GM12865 (cell line): ENCODE results near the gene HEY2.

Experiments used
- DNase-seq: peaks from one replicate; pipeline ENCODE4 v3.0.0; 2010; ENCODE audit warnings: low read depth
- H3K4me3 ChIP-seq: 2 replicates; pipeline ENCODE4 v1.5.1; 2011; ENCODE audit warnings: mild to moderate bottlenecking, low read depth, low read length, control low read depth
- TF ChIP-seq, protein P1 (sequence below): IDR thresholded peaks from 2 replicates; pipeline ENCODE4 v1.5.1; 2011; ENCODE audit warnings: low read length, control low read depth, low read depth, inconsistent platforms; ENCODE audit not compliant: insufficient read depth; ENCODE audit errors: missing control alignments

HEY2 gene

DNA sequence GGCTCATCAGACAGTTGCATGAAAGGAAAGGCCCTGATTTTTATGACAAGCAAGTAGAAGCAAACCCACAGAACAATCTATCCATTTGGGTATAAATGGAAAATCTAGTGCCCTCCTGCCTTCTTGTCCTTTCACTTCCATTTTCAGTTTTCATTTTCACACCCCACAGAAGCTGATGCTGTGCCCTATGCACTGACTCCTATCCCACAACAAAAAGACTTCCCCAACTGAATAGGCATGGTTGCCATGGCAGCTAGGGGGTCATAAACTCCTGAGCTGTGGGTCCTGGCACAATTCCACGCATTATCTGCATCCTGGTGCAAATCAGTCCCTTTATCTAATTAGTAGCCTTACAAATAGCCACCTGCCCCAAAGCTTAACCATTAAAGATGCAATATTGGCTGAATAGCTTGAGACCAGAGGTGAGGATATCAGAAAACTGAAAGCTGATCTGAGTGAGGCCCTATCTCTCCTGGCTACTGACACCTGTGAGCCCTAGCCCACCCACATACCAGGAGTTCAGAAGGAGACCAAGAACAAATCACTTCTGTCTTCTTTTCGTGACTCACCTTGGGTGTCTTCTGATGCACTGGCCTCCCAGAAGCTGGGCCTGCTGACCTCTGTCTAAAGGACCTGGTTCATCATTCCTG lies 34.9 kb upstream of the HEY2 start:
- no peak overlapping the region for H3K4me3 ChIP-seq
- peak; percentile 66 for DNase-seq
- TF ChIP-seq, protein P1, sequence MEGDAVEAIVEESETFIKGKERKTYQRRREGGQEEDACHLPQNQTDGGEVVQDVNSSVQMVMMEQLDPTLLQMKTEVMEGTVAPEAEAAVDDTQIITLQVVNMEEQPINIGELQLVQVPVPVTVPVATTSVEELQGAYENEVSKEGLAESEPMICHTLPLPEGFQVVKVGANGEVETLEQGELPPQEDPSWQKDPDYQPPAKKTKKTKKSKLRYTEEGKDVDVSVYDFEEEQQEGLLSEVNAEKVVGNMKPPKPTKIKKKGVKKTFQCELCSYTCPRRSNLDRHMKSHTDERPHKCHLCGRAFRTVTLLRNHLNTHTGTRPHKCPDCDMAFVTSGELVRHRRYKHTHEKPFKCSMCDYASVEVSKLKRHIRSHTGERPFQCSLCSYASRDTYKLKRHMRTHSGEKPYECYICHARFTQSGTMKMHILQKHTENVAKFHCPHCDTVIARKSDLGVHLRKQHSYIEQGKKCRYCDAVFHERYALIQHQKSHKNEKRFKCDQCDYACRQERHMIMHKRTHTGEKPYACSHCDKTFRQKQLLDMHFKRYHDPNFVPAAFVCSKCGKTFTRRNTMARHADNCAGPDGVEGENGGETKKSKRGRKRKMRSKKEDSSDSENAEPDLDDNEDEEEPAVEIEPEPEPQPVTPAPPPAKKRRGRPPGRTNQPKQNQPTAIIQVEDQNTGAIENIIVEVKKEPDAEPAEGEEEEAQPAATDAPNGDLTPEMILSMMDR: no peak

DNA sequence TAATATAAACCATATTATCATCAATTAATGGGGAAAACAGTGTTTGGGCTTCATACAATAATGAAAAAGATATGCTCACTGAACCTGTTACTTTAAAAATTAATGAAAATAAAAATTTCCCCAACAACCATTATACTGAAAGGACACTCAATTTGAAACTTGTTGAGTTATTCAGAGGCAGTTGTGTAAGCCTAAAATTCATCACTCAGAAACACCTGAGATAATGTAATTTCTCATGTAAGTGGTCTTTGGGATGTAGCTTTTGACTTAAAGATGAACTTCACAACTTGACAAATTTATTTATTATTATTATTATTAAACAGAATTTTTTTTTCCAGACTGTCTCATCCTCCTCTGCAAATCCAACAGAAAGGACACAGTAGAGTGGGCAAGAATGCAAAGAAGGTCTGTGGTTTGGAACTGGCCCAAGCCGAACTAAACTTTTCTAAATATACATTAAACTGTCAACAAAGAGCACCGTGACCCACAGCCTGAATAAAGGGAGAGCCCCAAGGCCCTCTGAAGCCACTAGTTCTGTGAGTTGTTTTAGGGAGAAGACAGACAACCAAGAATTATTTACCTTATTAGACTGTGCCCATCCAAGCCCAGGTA lies 32.2 kb upstream of the HEY2 start:
- TF ChIP-seq, protein P1: no peak
- H3K4me3 ChIP-seq: no peak overlapping the region
- peak; percentile 66 for DNase-seq

DNA sequence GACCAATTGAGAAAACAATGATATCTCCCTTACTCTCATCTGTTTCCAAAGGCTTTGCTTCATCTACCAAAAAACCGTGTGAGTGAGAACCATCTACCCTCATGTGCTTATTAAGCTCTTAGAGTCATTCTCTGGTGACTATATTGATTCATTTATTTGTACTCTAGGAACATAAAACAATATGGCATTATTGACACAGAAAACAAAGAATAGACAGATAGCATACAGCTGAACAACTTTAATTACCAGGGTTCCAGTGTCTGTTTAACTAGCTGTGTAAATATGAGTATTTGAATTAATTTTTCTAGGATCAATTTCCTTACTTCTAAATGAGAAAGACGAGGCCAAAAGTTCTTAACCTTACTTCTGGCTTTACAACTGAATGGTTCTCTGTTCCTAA lies 31.3 kb upstream of the HEY2 start:
- DNase-seq: no peak
- H3K4me3 ChIP-seq: no peak overlapping the region
- TF ChIP-seq, protein P1: no peak

DNA sequence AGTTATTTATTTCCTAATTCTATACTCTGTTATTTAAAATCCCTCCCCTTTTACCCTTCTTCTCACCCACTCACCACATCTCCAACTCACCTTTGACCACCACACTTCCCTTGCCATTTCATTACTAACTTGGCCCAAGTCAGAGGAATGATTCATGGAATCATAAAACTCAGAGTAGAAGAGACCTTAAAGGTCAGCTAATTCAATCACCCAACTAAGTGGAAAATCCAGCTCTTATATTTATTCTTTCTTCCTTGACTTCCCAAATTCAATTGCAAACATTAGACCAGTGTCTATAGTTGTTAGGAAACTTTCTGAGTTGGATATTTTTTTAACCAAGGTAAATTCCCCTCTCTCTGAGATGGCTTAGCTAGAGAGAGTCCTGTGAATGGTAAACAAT lies 26.5 kb upstream of the HEY2 start:
- DNase-seq: no peak

DNA sequence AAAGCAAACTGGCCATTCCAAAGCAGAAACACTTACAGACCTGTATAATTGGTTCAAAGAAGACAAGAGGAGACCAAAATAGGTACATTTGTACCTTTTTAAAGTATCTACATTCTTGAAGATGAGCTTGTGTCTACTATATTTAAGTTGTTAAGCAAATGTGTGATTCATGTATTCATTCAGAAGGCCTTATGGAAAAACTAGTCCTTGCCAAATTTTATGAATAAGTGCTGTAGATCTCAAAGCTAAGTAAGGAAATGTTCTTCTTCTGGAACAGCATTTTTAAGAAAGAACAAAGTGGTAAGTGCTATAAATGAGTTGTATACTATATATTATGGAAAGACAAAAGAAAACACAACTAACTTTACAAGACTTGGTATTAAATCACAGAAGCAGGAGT lies 22.2 kb upstream of the HEY2 start:
- DNase-seq: no peak
- TF ChIP-seq, protein P1: no peak
- no peak overlapping the region for H3K4me3 ChIP-seq

More for the DNA sequence above, 26.5 kb upstream of the HEY2 start:
- TF ChIP-seq, protein P1: no peak
- no peak overlapping the region for H3K4me3 ChIP-seq

DNA sequence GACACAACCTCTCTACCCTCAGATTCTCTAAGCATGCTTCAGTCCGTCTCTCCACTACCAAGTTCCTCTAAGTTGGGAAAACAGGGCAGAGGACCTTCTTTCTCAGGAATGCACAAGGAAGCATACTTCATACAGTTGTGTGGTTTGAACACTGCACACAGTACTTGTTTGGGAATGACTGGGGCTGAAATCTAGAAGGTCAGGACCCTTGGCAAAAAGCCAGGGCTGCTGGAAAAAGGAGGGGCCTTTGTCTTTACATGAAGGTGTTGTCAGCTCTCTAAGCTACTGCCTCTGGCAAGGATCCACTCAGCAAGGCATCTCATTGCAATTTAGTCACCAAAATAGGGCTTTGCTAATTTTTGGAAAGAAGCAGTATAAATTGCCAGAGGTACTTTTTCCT lies 20.7 kb upstream of the HEY2 start:
- TF ChIP-seq, protein P1: no peak
- DNase-seq: no peak

DNA sequence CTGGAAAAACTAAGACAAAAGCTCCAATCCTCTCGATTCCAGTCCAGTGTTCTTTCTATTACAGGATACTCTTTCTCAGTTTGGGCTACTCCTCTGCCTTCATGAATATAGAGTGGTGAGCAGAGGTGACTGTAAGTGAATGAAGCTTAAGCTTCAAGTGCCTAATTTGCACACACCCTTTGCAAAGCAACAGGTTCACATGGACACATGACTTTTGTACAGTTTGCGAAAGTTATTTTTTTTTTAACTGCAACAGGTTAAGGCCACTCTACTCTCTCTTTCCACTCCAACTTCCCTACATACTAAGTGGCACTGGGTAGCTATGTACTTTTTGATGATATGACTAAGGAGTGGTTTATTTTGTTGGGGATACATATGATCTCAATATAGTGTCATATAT lies 19.4 kb upstream of the HEY2 start:
- H3K4me3 ChIP-seq: no peak overlapping the region
- DNase-seq: no peak
- TF ChIP-seq, protein P1: no peak

More for the DNA sequence above, 20.7 kb upstream of the HEY2 start:
- no peak overlapping the region for H3K4me3 ChIP-seq
